Panc1 (cell line): Measurements from ENCODE around the gene RPRD2. TPM values are rescaled to one million over a fixed set of nuclear protein-coding genes. Genes with fewer than 3 reads are reported as not detected.
A peak's percentile ranks its signal among the peaks of the same experiment; 100 is the strongest.

ENCODE experiments used
- ATAC-seq: fragments of 200-7000 bp; cut with Tn5 transposase; 2 replicates; pipeline ENCODE4 v1.9.1; 2020; ENCODE audit warnings: mild to moderate bottlenecking, moderate library complexity
- BruUV-seq: library from RNA; stranded (reverse); fragments of 400-500 nt; replicated peaks from 2 replicates; lab custom pipeline; 2021; lab: Mats Ljungman, UMichigan
- CTCF ChIA-PET: fragments of 300-600 bp; sonication (Branson Sonifier 250); formaldehyde crosslinking; loops from one replicate; lab custom pipeline; 2022; ENCODE audit warnings: antibody characterized with exemption; lab: Charles Lee
- POLR2A ChIA-PET: fragments of 300-600 bp; sonication (Branson Sonifier 250); formaldehyde crosslinking; loops from one replicate; lab custom pipeline; 2022; ENCODE audit warnings: antibody characterized with exemption; lab: Charles Lee
- DNase-seq: peaks from one replicate; pipeline ENCODE4 v3.0.0-alpha.2; 2010; ENCODE audit warnings: low read depth, low spot score
- H3K27ac ChIP-seq: 2 replicates; pipeline ENCODE4 v1.5.1; 2011; ENCODE audit warnings: mild to moderate bottlenecking, low read length, inconsistent platforms
- H3K27me3 ChIP-seq: fragments of 200-500 bp; sonication (Bioruptor generic); 2 replicates; pipeline ENCODE4 v1.6.0; 2014; ENCODE audit warnings: low read length, inconsistent platforms; ENCODE audit not compliant: control insufficient read depth, insufficient read depth
- H3K36me3 ChIP-seq: fragments of 200-500 bp; sonication (Bioruptor generic); 2 replicates; pipeline ENCODE4 v1.5.1; 2014; ENCODE audit warnings: inconsistent platforms, mild to moderate bottlenecking, low read length, moderate library complexity; ENCODE audit not compliant: control insufficient read depth, insufficient read depth
- H3K4me1 ChIP-seq: 2 replicates; pipeline ENCODE4 v1.5.1; 2011; ENCODE audit warnings: inconsistent platforms, mild to moderate bottlenecking, low read length, moderate library complexity; ENCODE audit not compliant: control insufficient read depth, insufficient read depth
- H3K4me3 ChIP-seq, 2 experiments: 2 replicates each; pipeline ENCODE4 v1.5.1; 2011 to 2012; ENCODE audit warnings: low read depth in 2 of 2, low read length in 2 of 2, mild to moderate bottlenecking in 2 of 2, inconsistent platforms in 1 of 2, moderate library complexity in 1 of 2
- H3K9me3 ChIP-seq: fragments of 200-500 bp; sonication (Bioruptor generic); 2 replicates; pipeline ENCODE4 v1.5.1; 2014; ENCODE audit warnings: low read depth, mild to moderate bottlenecking, inconsistent platforms, low read length, moderate library complexity; ENCODE audit not compliant: control insufficient read depth, insufficient read depth
- CTCF ChIP-seq: fragments of 450-650 bp; IDR thresholded peaks from 2 replicates; pipeline ENCODE4 v1.5.1; 2017; ENCODE audit warnings: mild to moderate bottlenecking
- POLR2AphosphoS5 ChIP-seq: IDR thresholded peaks from 2 replicates; pipeline ENCODE4 v1.6.1; 2012; ENCODE audit warnings: mild to moderate bottlenecking, low read depth, low read length, moderate library complexity
- REST ChIP-seq, 2 experiments: IDR thresholded peaks; 2 replicates each; pipeline ENCODE4 v1.6.1; 2011 to 2012; ENCODE audit warnings: low read depth in 2 of 2, control low read depth in 1 of 2, low read length in 1 of 2, mild to moderate bottlenecking in 1 of 2, moderate library complexity in 1 of 2; ENCODE audit not compliant: insufficient read depth in 1 of 2
- SIN3A ChIP-seq: IDR thresholded peaks from 2 replicates; pipeline ENCODE4 v1.6.1; 2012; ENCODE audit warnings: low read depth, mild to moderate bottlenecking, low read length, moderate library complexity, borderline replicate concordance; ENCODE audit not compliant: insufficient read depth
- TCF7L2 ChIP-seq: IDR thresholded peaks from 2 replicates; pipeline ENCODE4 v1.6.1; 2011; ENCODE audit warnings: mild to moderate bottlenecking, low read depth, low read length, inconsistent platforms
- in situ Hi-C: cut with HindIII; loops from 2 replicates; pipeline ENCODE4 v1.10.0; 2016; ENCODE audit warnings: low sequenced_read_pairs, low pct_unique_long_range_greater_than_20kb
- intact Hi-C: fragments of 100-400 bp; cut with micrococcal nuclease; formaldehyde crosslinking; loops from one replicate; pipeline ENCODE4 v1.10.0; 2022; ENCODE audit not compliant: unreplicated experiment
- total RNA-seq: library from RNA; stranded (reverse); gene quantifications from one replicate; pipeline ENCODE4 v1.2.1, GENCODE V29; 2021; ENCODE audit not compliant: unreplicated experiment

RPRD2 gene
- total RNA-seq, 1 experiment from 2014 or later = 28.3 TPM

GRCh38 chr1:150484861-150485260 is 120.9 kb downstream of the RPRD2 start:
- Histone ChIP-seq H3K9me3 (no peaks in the 10 kb centered on the region), H3K4me1 (peaks cover 7% of the 10 kb centered on the region), H3K27ac (no peak overlapping the region), H3K36me3 (no peaks in the 10 kb centered on the region; the same call in 1 of the 2 replicates), H3K4me3 (no peak overlapping the region), H3K27me3 (no peaks in the 10 kb centered on the region)
- POLR2A ChIA-PET = no interaction called here
- CTCF ChIA-PET = no interaction called here
- in situ Hi-C loops = no loop called here
- intact Hi-C loops = no loop called here
- DNase-seq (no peak), ATAC-seq (no peak)
- BruUV-seq = no TSS peak
- TF ChIP-seq REST (IDR thresholded peaks at IDR 0.05; ENCODE audit: insufficient read depth in 1 of 2, low read depth in 2 of 2, low read length in 1 of 2) (no peak), SIN3A (no peak), POLR2AphosphoS5 (no peak), TCF7L2 (no peak), CTCF (no peak; the same call in 1 of the 2 replicates)

- in situ Hi-C loops (no loop called here), intact Hi-C loops (no loop called here)
- Histone ChIP-seq H3K27me3 (no peaks in the 10 kb centered on the region), H3K27ac (peak within 1 kb of the TSS; percentile 94), H3K4me1 (peaks cover 7% of the 10 kb centered on the region), H3K4me3 (peak within 1 kb of the TSS; percentile 95 to 100), H3K9me3 (no peaks in the 10 kb centered on the region), H3K36me3 (no peaks in the 10 kb centered on the region; the same call in 1 of the 2 replicates)
- TF ChIP-seq SIN3A = peak; percentile 72; the same call in 1 of the 2 replicates
- peak; percentile 89 for TF ChIP-seq POLR2AphosphoS5
- TF ChIP-seq REST (IDR thresholded peaks at IDR 0.05; ENCODE audit: insufficient read depth in 1 of 2, low read depth in 2 of 2, low read length in 1 of 2) = no peak
- TF ChIP-seq CTCF = no peak
- TF ChIP-seq TCF7L2 = 0 out of 2 replicates have a peak, but pooled peaks have one; percentile 36
- ATAC-seq (peak; percentile 100), DNase-seq (peak; percentile 96)
- no TSS peak for BruUV-seq
- CTCF ChIA-PET = no interaction called here
- POLR2A ChIA-PET = no interaction called here
Observed at GRCh38 chr1:150486966-150487762, 123.2 kb downstream of the RPRD2 start, which contains the start of gene TARS2. TARS2 (plus strand) TSS chr1:150487419; CDS start chr1:150487451, 32 bp downstream.
